ENCODE data around the gene HECTD3.
"Not testable (repeated sequence)": the region's sequence is repeated elsewhere in the genome, so short reads cannot be mapped to it uniquely, and the experiment has no call there.

The HECTD3 gene

GRCh38 chr1:45014321-45015028 is 3.4 kb upstream of the HECTD3 start:
- peak; percentile 86 for DNase-seq (ENCODE audit: low spot score)

- DNase-seq (ENCODE audit: low spot score) = no peak
These were observed 2.6 kb upstream of the HECTD3 start for GRCh38 chr1:45013551-45014209.

- DNase-seq (ENCODE audit: low spot score) = peak; percentile 25
These were observed 1.6 kb upstream of the HECTD3 start for GRCh38 chr1:45012639-45013278.

GRCh38 chr1:45011837-45012638 is 914 bp upstream of the HECTD3 start, which contains the start of gene UROD:
TSS of gene UROD (plus strand) at chr1:45012254. CDS start at chr1:45012266, 12 bp downstream.
- DNase-seq (ENCODE audit: low spot score) = peak; percentile 93

- peak; percentile 14 for DNase-seq (ENCODE audit: low spot score)
These were observed 919 bp downstream of the HECTD3 start for GRCh38 chr1:45009956-45010854.

- DNase-seq (ENCODE audit: low spot score) = no peak
These were observed 1.7 kb downstream of the HECTD3 start for GRCh38 chr1:45009296-45009865.

- no peak for DNase-seq (ENCODE audit: low spot score)
These were observed 2.6 kb downstream of the HECTD3 start for GRCh38 chr1:45008516-45008915.

- DNase-seq (ENCODE audit: low spot score) = no peak
These were observed 3.0 kb downstream of the HECTD3 start for GRCh38 chr1:45008076-45008475.

GRCh38 chr1:45007311-45007710 is 3.8 kb downstream of the HECTD3 start:
- DNase-seq (ENCODE audit: low spot score) = no peak

GRCh38 chr1:45005761-45006160 is 5.4 kb downstream of the HECTD3 start:
- no peak for DNase-seq (ENCODE audit: low spot score)

GRCh38 chr1:45004281-45004920 is 6.7 kb downstream of the HECTD3 start:
- DNase-seq (ENCODE audit: low spot score) = no peak

GRCh38 chr1:45003741-45004140 is 7.4 kb downstream of the HECTD3 start:
- DNase-seq (ENCODE audit: low spot score) = no peak

- DNase-seq (ENCODE audit: low spot score) = no peak
These were observed 8.2 kb downstream of the HECTD3 start for GRCh38 chr1:45002650-45003645.

- not testable (repeated sequence) for DNase-seq (ENCODE audit: low spot score)
These were observed 9.5 kb downstream of the HECTD3 start for GRCh38 chr1:45001576-45001975.

GRCh38 chr1:45001011-45001481 is 10.1 kb downstream of the HECTD3 start:
- no peak for DNase-seq (ENCODE audit: low spot score)

- DNase-seq (ENCODE audit: low spot score) = no peak
These were observed 11.9 kb downstream of the HECTD3 start for GRCh38 chr1:44999232-44999631.

- no peak for DNase-seq (ENCODE audit: low spot score)
These were observed 15.5 kb downstream of the HECTD3 start for GRCh38 chr1:44995467-44996238.

GRCh38 chr1:44994309-44994898 is 16.7 kb downstream of the HECTD3 start:
- no peak for DNase-seq (ENCODE audit: low spot score)
